ENCODE measurements around the gene SNX24. TPM values are rescaled to one million over a fixed set of nuclear protein-coding genes. Genes with fewer than 3 reads are reported as not detected.

Gene SNX24
- total RNA-seq, 2 experiments from 2014 or later: 1.8 to 4.2 TPM

GRCh38 chr5:122880749-122881148 is 35.3 kb downstream of the SNX24 start:
- Mint-ChIP-seq H3K36me3 (no peaks in the 10 kb centered on the region), H3K27me3 (no peaks in the 10 kb centered on the region), H3K4me1 (peaks cover 27% of the 10 kb centered on the region), H3K4me3 (no peak overlapping the region), H3K9me3 (ENCODE audit: low read depth) (peaks cover 2% of the 10 kb centered on the region), H3K27ac (no peak overlapping the region)
- CTCF ChIA-PET: no interaction called here
- ATAC-seq (peak; percentile 53), DNase-seq (peak; percentile 50)

GRCh38 chr5:122882831-122883230 is 37.4 kb downstream of the SNX24 start:
- CTCF ChIA-PET: interaction anchor here (1.3 kb wide), 1 partner anchor 14 kb away, joined by 3 read pairs; no protein-coding TSS in a partner anchor
- Mint-ChIP-seq H3K27me3 (no peaks in the 10 kb centered on the region), H3K4me1 (peaks cover 15% of the 10 kb centered on the region), H3K4me3 (no peak overlapping the region), H3K36me3 (peaks cover 2% of the 10 kb centered on the region), H3K9me3 (ENCODE audit: low read depth) (peaks cover 5% of the 10 kb centered on the region), H3K27ac (no peak overlapping the region)
- ATAC-seq (peak; percentile 57), DNase-seq (no peak)

- CTCF ChIA-PET: no interaction called here
Observed at GRCh38 chr5:122885045-122885517, 39.7 kb downstream of the SNX24 start.

GRCh38 chr5:122885891-122886290 is 40.5 kb downstream of the SNX24 start:
- Mint-ChIP-seq H3K4me1 (peaks cover 9% of the 10 kb centered on the region), H3K4me3 (no peak overlapping the region), H3K36me3 (peaks cover 2% of the 10 kb centered on the region), H3K9me3 (ENCODE audit: low read depth) (peaks cover 8% of the 10 kb centered on the region), H3K27me3 (no peaks in the 10 kb centered on the region), H3K27ac (no peak overlapping the region)
- ATAC-seq: no peak
- DNase-seq: no peak
- CTCF ChIA-PET: no interaction called here

More at GRCh38 chr5:122885045-122885517, 39.7 kb downstream of the SNX24 start:
- no peak overlapping the region for H3K4me3 Mint-ChIP-seq
- no peaks in the 10 kb centered on the region for H3K27me3 Mint-ChIP-seq
- peaks cover 8% of the 10 kb centered on the region for H3K9me3 Mint-ChIP-seq (ENCODE audit: low read depth)
- no peak for DNase-seq
- H3K4me1 Mint-ChIP-seq: peaks cover 13% of the 10 kb centered on the region
- H3K27ac Mint-ChIP-seq: no peak overlapping the region
- peaks cover 2% of the 10 kb centered on the region for H3K36me3 Mint-ChIP-seq
- no peak for ATAC-seq

GRCh38 chr5:122895141-122895540 is 49.7 kb downstream of the SNX24 start:
- no peak overlapping the region for H3K4me3 Mint-ChIP-seq
- no peaks in the 10 kb centered on the region for H3K9me3 Mint-ChIP-seq (ENCODE audit: low read depth)
- H3K27me3 Mint-ChIP-seq: no peaks in the 10 kb centered on the region
- DNase-seq (no peak), ATAC-seq (no peak)
- no peak overlapping the region for H3K27ac Mint-ChIP-seq
- CTCF ChIA-PET: no interaction called here
- no peaks in the 10 kb centered on the region for H3K36me3 Mint-ChIP-seq
- H3K4me1 Mint-ChIP-seq: no peaks in the 10 kb centered on the region

- H3K4me1 Mint-ChIP-seq: no peaks in the 10 kb centered on the region
- H3K27ac Mint-ChIP-seq: no peak overlapping the region
- DNase-seq: no peak
- ATAC-seq: no peak
- no peak overlapping the region for H3K4me3 Mint-ChIP-seq
- CTCF ChIA-PET: interaction anchor here (0.6 to 1.2 kb wide), 2 partner anchors 14 to 16 kb away, joined by 3 read pairs; no protein-coding TSS in a partner anchor
- H3K36me3 Mint-ChIP-seq: no peaks in the 10 kb centered on the region
- H3K9me3 Mint-ChIP-seq (ENCODE audit: low read depth): no peaks in the 10 kb centered on the region
- no peaks in the 10 kb centered on the region for H3K27me3 Mint-ChIP-seq
Observed at GRCh38 chr5:122896598-122897282, 51.3 kb downstream of the SNX24 start.

GRCh38 chr5:122897283-122897602 is 51.8 kb downstream of the SNX24 start:
- Mint-ChIP-seq H3K27me3 (no peaks in the 10 kb centered on the region), H3K27ac (no peak overlapping the region), H3K4me3 (no peak overlapping the region), H3K9me3 (ENCODE audit: low read depth) (no peaks in the 10 kb centered on the region), H3K36me3 (no peaks in the 10 kb centered on the region), H3K4me1 (peaks cover 5% of the 10 kb centered on the region)
- ATAC-seq: no peak
- DNase-seq: no peak
- CTCF ChIA-PET: interaction anchor here (1.2 kb wide), 1 partner anchor 14 kb away, joined by 3 read pairs; no protein-coding TSS in a partner anchor

GRCh38 chr5:122901346-122901745 is 55.9 kb downstream of the SNX24 start:
- DNase-seq (no peak), ATAC-seq (no peak)
- no peak overlapping the region for H3K4me3 Mint-ChIP-seq
- no peaks in the 10 kb centered on the region for H3K36me3 Mint-ChIP-seq
- no peaks in the 10 kb centered on the region for H3K9me3 Mint-ChIP-seq (ENCODE audit: low read depth)
- CTCF ChIA-PET: no interaction called here
- H3K27ac Mint-ChIP-seq: no peak overlapping the region
- H3K4me1 Mint-ChIP-seq: peaks cover 12% of the 10 kb centered on the region
- no peaks in the 10 kb centered on the region for H3K27me3 Mint-ChIP-seq

GRCh38 chr5:122902263-122902662 is 56.9 kb downstream of the SNX24 start:
- no peaks in the 10 kb centered on the region for H3K27me3 Mint-ChIP-seq
- DNase-seq (no peak), ATAC-seq (peak; percentile 45)
- H3K36me3 Mint-ChIP-seq: no peaks in the 10 kb centered on the region
- CTCF ChIA-PET: no interaction called here
- no peaks in the 10 kb centered on the region for H3K9me3 Mint-ChIP-seq (ENCODE audit: low read depth)
- H3K4me1 Mint-ChIP-seq: peaks cover 12% of the 10 kb centered on the region
- H3K4me3 Mint-ChIP-seq: no peak overlapping the region
- H3K27ac Mint-ChIP-seq: no peak overlapping the region

- H3K9me3 Mint-ChIP-seq (ENCODE audit: low read depth): no peaks in the 10 kb centered on the region
- H3K36me3 Mint-ChIP-seq: no peaks in the 10 kb centered on the region
- CTCF ChIA-PET: no interaction called here
- H3K4me3 Mint-ChIP-seq: no peak overlapping the region
- ATAC-seq: no peak
- DNase-seq: no peak
- H3K27me3 Mint-ChIP-seq: no peaks in the 10 kb centered on the region
- peaks cover 12% of the 10 kb centered on the region for H3K4me1 Mint-ChIP-seq
- H3K27ac Mint-ChIP-seq: no peak overlapping the region
Observed at GRCh38 chr5:122906768-122907167, 61.4 kb downstream of the SNX24 start.

GRCh38 chr5:122907276-122907675 is 61.9 kb downstream of the SNX24 start:
- CTCF ChIA-PET: no interaction called here
- no peak overlapping the region for H3K27ac Mint-ChIP-seq
- no peaks in the 10 kb centered on the region for H3K27me3 Mint-ChIP-seq
- H3K9me3 Mint-ChIP-seq (ENCODE audit: low read depth): no peaks in the 10 kb centered on the region
- no peaks in the 10 kb centered on the region for H3K36me3 Mint-ChIP-seq
- H3K4me3 Mint-ChIP-seq: no peak overlapping the region
- ATAC-seq (no peak), DNase-seq (no peak)
- peaks cover 7% of the 10 kb centered on the region for H3K4me1 Mint-ChIP-seq

GRCh38 chr5:122908108-122908507 is 62.7 kb downstream of the SNX24 start:
- Mint-ChIP-seq H3K4me3 (no peak overlapping the region), H3K36me3 (no peaks in the 10 kb centered on the region)

GRCh38 chr5:122908662-122909061 is 63.2 kb downstream of the SNX24 start:
- H3K36me3 Mint-ChIP-seq: no peaks in the 10 kb centered on the region
- no peak for DNase-seq
- no peaks in the 10 kb centered on the region for H3K27me3 Mint-ChIP-seq
- H3K4me3 Mint-ChIP-seq: no peak overlapping the region
- no peak overlapping the region for H3K27ac Mint-ChIP-seq
- no peaks in the 10 kb centered on the region for H3K4me1 Mint-ChIP-seq
- peaks cover 3% of the 10 kb centered on the region for H3K9me3 Mint-ChIP-seq (ENCODE audit: low read depth)
- CTCF ChIA-PET: no interaction called here
- no peak for ATAC-seq

More at GRCh38 chr5:122908108-122908507, 62.7 kb downstream of the SNX24 start:
- no peaks in the 10 kb centered on the region for H3K4me1 Mint-ChIP-seq
- ATAC-seq (no peak), DNase-seq (no peak)
- H3K9me3 Mint-ChIP-seq (ENCODE audit: low read depth): peaks cover 3% of the 10 kb centered on the region
- H3K27ac Mint-ChIP-seq: no peak overlapping the region
- CTCF ChIA-PET: no interaction called here
- H3K27me3 Mint-ChIP-seq: no peaks in the 10 kb centered on the region

GRCh38 chr5:122909470-122910100 is 64.2 kb downstream of the SNX24 start:
- no peaks in the 10 kb centered on the region for H3K36me3 Mint-ChIP-seq
- no peaks in the 10 kb centered on the region for H3K27me3 Mint-ChIP-seq
- no peaks in the 10 kb centered on the region for H3K4me1 Mint-ChIP-seq
- no peak overlapping the region for H3K27ac Mint-ChIP-seq
- DNase-seq (no peak), ATAC-seq (no peak)
- H3K4me3 Mint-ChIP-seq: no peak overlapping the region
- peaks cover 3% of the 10 kb centered on the region for H3K9me3 Mint-ChIP-seq (ENCODE audit: low read depth)
- CTCF ChIA-PET: no interaction called here
